ENCODE data around the gene NCS1.

Gene NCS1

GRCh38 chr9:130179331-130179907, 7.2 kb downstream of the NCS1 start:
- no peaks in the 10 kb centered on the region for H3K4me1 Mint-ChIP-seq (ENCODE audit: low read depth)
- no peaks in the 10 kb centered on the region for H3K27me3 Mint-ChIP-seq
- no peak overlapping the region for H3K4me3 Mint-ChIP-seq
- no peaks in the 10 kb centered on the region for H3K9me3 Mint-ChIP-seq (ENCODE audit: low read depth)
- no peaks in the 10 kb centered on the region for H3K36me3 Mint-ChIP-seq
- no peak overlapping the region for H3K27ac Mint-ChIP-seq

GRCh38 chr9:130180516-130180915, 8.3 kb downstream of the NCS1 start:
- no peaks in the 10 kb centered on the region for H3K36me3 Mint-ChIP-seq
- H3K9me3 Mint-ChIP-seq (ENCODE audit: low read depth), result no peaks in the 10 kb centered on the region
- H3K4me1 Mint-ChIP-seq (ENCODE audit: low read depth), result no peaks in the 10 kb centered on the region
- no peak overlapping the region for H3K4me3 Mint-ChIP-seq
- no peak overlapping the region for H3K27ac Mint-ChIP-seq
- H3K27me3 Mint-ChIP-seq, result no peaks in the 10 kb centered on the region

GRCh38 chr9:130181678-130182380, 9.6 kb downstream of the NCS1 start:
- Mint-ChIP-seq H3K27ac (no peak overlapping the region), H3K27me3 (no peaks in the 10 kb centered on the region), H3K36me3 (no peaks in the 10 kb centered on the region), H3K4me3 (no peak overlapping the region), H3K9me3 (ENCODE audit: low read depth) (no peaks in the 10 kb centered on the region), H3K4me1 (ENCODE audit: low read depth) (no peaks in the 10 kb centered on the region)

- Mint-ChIP-seq H3K36me3 (no peaks in the 10 kb centered on the region), H3K4me3 (no peak overlapping the region), H3K4me1 (ENCODE audit: low read depth) (no peaks in the 10 kb centered on the region), H3K27ac (no peak overlapping the region), H3K27me3 (no peaks in the 10 kb centered on the region), H3K9me3 (ENCODE audit: low read depth) (no peaks in the 10 kb centered on the region)
Observed at GRCh38 chr9:130182381-130182909, 10.2 kb downstream of the NCS1 start.

- Mint-ChIP-seq H3K36me3 (no peaks in the 10 kb centered on the region), H3K9me3 (ENCODE audit: low read depth) (no peaks in the 10 kb centered on the region), H3K4me3 (no peak overlapping the region), H3K4me1 (ENCODE audit: low read depth) (no peaks in the 10 kb centered on the region), H3K27me3 (no peaks in the 10 kb centered on the region), H3K27ac (no peak overlapping the region)
Observed at GRCh38 chr9:130183133-130183762, 11.0 kb downstream of the NCS1 start.

GRCh38 chr9:130185017-130185416, 12.8 kb downstream of the NCS1 start:
- Mint-ChIP-seq H3K27me3 (no peaks in the 10 kb centered on the region), H3K36me3 (no peaks in the 10 kb centered on the region), H3K4me1 (ENCODE audit: low read depth) (no peaks in the 10 kb centered on the region), H3K9me3 (ENCODE audit: low read depth) (no peaks in the 10 kb centered on the region), H3K27ac (no peak overlapping the region), H3K4me3 (no peak overlapping the region)

- Mint-ChIP-seq H3K27ac (no peak overlapping the region), H3K4me1 (ENCODE audit: low read depth) (no peaks in the 10 kb centered on the region), H3K27me3 (no peaks in the 10 kb centered on the region), H3K36me3 (no peaks in the 10 kb centered on the region), H3K9me3 (ENCODE audit: low read depth) (no peaks in the 10 kb centered on the region), H3K4me3 (no peak overlapping the region)
Observed at GRCh38 chr9:130185490-130186031, 13.4 kb downstream of the NCS1 start.

- Mint-ChIP-seq H3K9me3 (ENCODE audit: low read depth) (no peaks in the 10 kb centered on the region), H3K4me1 (ENCODE audit: low read depth) (no peaks in the 10 kb centered on the region), H3K36me3 (no peaks in the 10 kb centered on the region), H3K4me3 (no peak overlapping the region), H3K27me3 (no peaks in the 10 kb centered on the region), H3K27ac (no peak overlapping the region)
Observed at GRCh38 chr9:130186051-130186450, 13.8 kb downstream of the NCS1 start.

GRCh38 chr9:130186839-130187522, 14.8 kb downstream of the NCS1 start:
- Mint-ChIP-seq H3K4me3 (no peak overlapping the region), H3K27ac (no peak overlapping the region), H3K27me3 (no peaks in the 10 kb centered on the region)

GRCh38 chr9:130187523-130187846, 15.3 kb downstream of the NCS1 start:
- H3K9me3 Mint-ChIP-seq (ENCODE audit: low read depth), result no peaks in the 10 kb centered on the region
- H3K4me1 Mint-ChIP-seq (ENCODE audit: low read depth), result no peaks in the 10 kb centered on the region
- no peak overlapping the region for H3K27ac Mint-ChIP-seq
- H3K27me3 Mint-ChIP-seq, result no peaks in the 10 kb centered on the region
- H3K36me3 Mint-ChIP-seq, result no peaks in the 10 kb centered on the region
- no peak overlapping the region for H3K4me3 Mint-ChIP-seq

More at GRCh38 chr9:130186839-130187522, 14.8 kb downstream of the NCS1 start:
- Mint-ChIP-seq H3K36me3 (no peaks in the 10 kb centered on the region), H3K9me3 (ENCODE audit: low read depth) (no peaks in the 10 kb centered on the region), H3K4me1 (ENCODE audit: low read depth) (no peaks in the 10 kb centered on the region)

- H3K27ac Mint-ChIP-seq, result no peak overlapping the region
- no peaks in the 10 kb centered on the region for H3K27me3 Mint-ChIP-seq
- no peaks in the 10 kb centered on the region for H3K9me3 Mint-ChIP-seq (ENCODE audit: low read depth)
- H3K4me3 Mint-ChIP-seq, result no peak overlapping the region
- peaks cover under 1% of the 10 kb centered on the region for H3K4me1 Mint-ChIP-seq (ENCODE audit: low read depth)
- H3K36me3 Mint-ChIP-seq, result no peaks in the 10 kb centered on the region
Observed at GRCh38 chr9:130188860-130189481, 16.8 kb downstream of the NCS1 start.

GRCh38 chr9:130189840-130190239, 17.6 kb downstream of the NCS1 start:
- Mint-ChIP-seq H3K36me3 (no peaks in the 10 kb centered on the region), H3K4me1 (ENCODE audit: low read depth) (peaks cover 1% of the 10 kb centered on the region), H3K4me3 (no peak overlapping the region), H3K27ac (no peak overlapping the region), H3K27me3 (no peaks in the 10 kb centered on the region), H3K9me3 (ENCODE audit: low read depth) (no peaks in the 10 kb centered on the region)

- no peak overlapping the region for H3K27ac Mint-ChIP-seq
- H3K36me3 Mint-ChIP-seq, result no peaks in the 10 kb centered on the region
- H3K9me3 Mint-ChIP-seq (ENCODE audit: low read depth), result no peaks in the 10 kb centered on the region
- no peaks in the 10 kb centered on the region for H3K27me3 Mint-ChIP-seq
- H3K4me3 Mint-ChIP-seq, result no peak overlapping the region
- H3K4me1 Mint-ChIP-seq (ENCODE audit: low read depth), result peaks cover 1% of the 10 kb centered on the region
Observed at GRCh38 chr9:130191068-130191748, 19.0 kb downstream of the NCS1 start.

- Mint-ChIP-seq H3K27ac (no peak overlapping the region), H3K9me3 (ENCODE audit: low read depth) (no peaks in the 10 kb centered on the region), H3K4me3 (no peak overlapping the region), H3K27me3 (no peaks in the 10 kb centered on the region), H3K36me3 (no peaks in the 10 kb centered on the region), H3K4me1 (ENCODE audit: low read depth) (peaks cover 1% of the 10 kb centered on the region)
Observed at GRCh38 chr9:130191749-130192120, 19.5 kb downstream of the NCS1 start.

Data from activated naive CD8-positive, alpha-beta T cell (primary cell).